Hematopoietic multipotent progenitor cell treated with erythropoietin and hydrocortisone succinate and interleukin-3 and kit ligand, for 6 days (in vitro differentiated cells): ENCODE measurements around the gene NLN.

ENCODE experiments used
- DNase-seq: peaks from one replicate; pipeline ENCODE4 v3.0.0-alpha.2; 2015

NLN gene

DNA sequence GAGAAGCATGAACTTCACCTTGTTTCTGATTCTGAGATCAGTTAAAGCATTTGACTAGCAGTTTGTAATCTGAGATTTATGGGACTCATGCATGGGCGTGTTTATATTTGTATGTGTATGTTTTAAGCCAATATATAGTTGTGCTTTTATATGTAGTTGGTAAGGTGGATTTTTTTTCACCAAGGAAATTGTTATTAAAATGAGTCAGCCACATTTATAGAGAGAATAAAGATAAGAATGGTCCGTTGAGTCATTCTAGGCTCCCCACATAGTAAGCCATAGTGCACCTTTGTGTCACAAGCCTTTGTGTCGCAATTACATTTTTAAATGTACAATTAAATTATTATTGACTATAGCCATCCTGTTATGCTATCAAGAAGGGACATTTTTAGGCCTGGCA lies 89.0 kb downstream of the NLN start:
- peak; percentile 19 for DNase-seq

GRCh38 chr5:65811885-65812284 lies 89.9 kb downstream of the NLN start:
- no peak for DNase-seq

DNA sequence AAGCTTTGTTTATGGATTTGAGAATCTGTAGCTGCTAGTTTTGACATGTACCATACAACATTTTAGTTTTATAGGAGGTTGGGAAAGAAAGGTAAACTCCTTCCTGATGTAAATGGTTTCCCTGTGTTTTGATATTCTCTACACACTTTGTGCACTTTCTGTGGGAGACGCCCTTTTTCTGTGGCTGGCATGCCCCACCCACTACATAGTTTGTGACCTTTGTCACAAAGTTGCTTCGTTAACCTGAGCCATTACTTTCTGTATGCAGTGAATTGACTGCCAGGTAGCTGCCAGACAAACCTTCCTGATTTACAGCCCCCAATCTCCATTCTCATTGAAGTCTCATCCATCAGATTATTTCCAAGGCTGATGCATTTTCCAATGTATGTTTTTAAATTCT lies 90.6 kb downstream of the NLN start:
- DNase-seq: no peak

GRCh38 chr5:65813174-65813573 lies 91.2 kb downstream of the NLN start:
- DNase-seq: no peak

DNA sequence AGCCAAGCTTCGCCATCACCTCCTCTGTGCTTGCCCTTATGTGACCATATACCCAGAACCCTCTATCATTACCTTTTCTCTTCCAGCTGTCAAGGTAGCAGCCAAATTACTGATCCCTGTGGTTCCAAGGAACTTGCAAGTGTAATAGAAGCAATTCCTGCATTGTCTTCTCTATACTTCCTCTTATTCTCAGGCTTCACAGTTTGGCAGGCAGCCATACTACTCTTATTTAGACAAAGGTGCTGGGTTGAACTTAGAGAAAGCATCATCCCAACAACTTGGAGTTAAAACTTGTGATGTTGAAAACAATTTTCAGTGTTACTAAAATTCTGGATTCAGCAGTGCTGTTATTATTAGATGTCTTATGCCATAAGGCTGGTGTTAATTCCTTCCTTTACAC lies 93.2 kb downstream of the NLN start:
- DNase-seq: peak; percentile 45

- no peak for DNase-seq
Observed at GRCh38 chr5:65816729-65817128, 94.7 kb downstream of the NLN start.

- DNase-seq: no peak
Observed at GRCh38 chr5:65817931-65818330, 95.9 kb downstream of the NLN start.

- DNase-seq: no peak
Observed at GRCh38 chr5:65818592-65818991, 96.6 kb downstream of the NLN start.

DNA sequence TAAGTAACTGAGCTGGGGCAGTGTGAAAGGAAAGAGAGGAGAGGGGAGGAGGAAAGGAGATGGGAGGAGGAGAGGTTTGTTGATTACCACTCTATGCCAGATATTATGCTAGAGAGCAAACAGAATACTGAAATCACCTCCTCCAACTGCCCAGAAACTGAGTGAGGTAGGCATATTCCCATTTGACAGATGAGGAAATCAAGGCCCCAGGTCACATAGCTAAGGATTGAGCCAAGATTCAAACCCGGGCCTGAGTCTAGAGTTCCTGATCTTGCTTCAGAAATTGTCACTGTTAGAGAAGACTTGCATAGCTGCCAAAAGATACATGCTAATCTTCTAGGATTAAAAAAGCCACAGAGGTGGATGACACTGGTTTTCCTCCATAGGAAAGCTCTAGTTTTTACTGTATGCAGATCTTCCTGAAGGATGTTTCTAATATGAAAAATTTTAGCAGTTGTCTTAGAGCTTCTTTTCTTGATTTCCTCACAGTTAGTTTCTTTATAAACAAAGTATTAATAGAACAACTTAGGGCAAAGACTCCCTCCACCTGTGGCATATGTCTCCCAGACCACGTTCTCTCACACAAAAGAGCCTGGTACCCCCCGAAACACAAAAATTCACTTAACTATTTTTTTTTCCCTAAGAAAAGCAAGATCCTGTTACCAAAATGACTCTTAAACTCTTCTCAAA lies 97.4 kb downstream of the NLN start:
- no peak for DNase-seq

DNA sequence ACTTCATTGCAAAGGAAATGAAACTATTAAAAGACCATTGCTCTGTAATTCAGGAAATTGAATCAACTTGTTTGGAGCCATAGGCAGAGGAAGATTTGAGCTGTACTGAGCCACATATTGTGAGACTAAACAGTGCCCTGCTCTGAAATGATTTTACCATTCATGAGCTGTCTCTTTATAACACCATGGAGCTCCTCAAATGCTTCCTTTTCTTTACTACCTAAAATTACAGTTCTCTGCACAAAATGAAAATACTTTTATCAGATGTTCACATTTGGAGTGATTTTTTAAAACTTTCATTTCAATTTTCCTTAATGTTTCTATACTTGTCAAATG lies 97.9 kb downstream of the NLN start:
- no peak for DNase-seq

DNA sequence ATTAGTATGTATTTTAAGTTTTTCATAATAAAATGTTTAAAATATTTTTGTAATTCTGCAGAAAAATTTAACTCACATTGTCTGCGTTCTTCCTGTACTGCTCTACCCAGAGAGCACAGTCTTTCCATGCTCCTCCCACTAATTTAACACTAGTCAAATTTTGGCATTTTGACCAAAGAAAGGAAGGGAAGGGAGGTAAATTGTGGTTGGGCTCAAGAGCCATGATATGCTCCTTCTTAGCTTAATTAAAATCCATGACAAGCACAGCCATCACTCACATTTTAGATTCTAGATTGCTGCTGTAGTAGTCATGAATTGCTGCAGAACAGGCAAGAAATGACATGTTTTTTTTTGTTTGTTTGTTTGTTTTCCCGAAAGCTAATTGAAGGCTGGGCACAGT lies 98.4 kb downstream of the NLN start:
- DNase-seq: no peak

DNA sequence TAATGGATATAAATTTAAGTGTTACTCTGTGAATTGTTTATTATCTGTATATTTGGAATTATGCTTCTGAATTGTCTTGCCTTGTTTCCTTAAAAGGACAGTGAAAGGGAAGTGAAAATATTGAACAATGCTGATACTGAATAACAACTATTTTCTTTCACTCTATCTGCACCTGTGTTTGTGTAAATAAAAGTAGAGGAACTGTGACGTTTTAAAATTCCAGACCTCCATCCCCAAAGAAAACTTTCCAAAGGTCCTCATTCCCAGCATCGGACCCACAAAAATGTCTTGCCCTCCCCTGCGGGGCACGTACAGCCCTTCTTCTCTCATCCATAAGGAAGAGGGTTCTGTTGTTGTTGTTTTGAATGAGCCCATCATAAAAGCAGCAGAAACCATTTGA lies 100.0 kb downstream of the NLN start:
- no peak for DNase-seq

DNA sequence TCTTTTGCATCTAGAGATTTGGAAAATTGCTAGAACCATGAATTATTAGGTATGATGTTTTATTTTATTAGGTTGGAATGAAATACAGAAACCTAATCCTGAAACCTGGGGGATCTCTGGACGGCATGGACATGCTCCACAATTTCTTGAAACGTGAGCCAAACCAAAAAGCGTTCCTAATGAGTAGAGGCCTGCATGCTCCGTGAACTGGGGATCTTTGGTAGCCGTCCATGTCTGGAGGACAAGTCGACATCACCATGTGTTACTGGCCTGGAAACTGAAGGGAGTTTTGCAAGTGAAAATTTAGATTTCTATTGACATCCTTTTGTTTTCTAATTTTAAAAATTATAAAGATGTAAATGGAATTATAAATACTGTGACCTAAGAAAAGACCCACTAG lies 100.7 kb downstream of the NLN start:
- DNase-seq: no peak

DNA sequence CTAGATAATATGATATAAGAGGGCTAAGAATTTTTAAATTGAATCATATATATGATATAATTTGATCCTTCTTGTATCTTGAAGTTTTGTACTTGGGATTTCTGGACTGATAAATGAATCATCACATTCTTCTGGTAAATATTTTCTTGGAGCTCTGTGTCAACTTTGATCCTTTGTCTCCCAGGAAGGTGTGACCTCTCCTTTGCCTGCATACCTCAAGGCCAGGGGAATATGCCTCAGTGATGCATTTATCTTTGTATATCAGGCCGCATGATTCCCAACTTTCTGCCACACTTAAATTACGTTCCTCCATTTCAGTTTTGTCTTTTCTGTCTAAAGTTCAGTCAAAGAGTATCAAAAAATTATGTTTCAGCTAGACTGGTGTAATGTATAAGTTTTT lies 101.2 kb downstream of the NLN start:
- no peak for DNase-seq

DNA sequence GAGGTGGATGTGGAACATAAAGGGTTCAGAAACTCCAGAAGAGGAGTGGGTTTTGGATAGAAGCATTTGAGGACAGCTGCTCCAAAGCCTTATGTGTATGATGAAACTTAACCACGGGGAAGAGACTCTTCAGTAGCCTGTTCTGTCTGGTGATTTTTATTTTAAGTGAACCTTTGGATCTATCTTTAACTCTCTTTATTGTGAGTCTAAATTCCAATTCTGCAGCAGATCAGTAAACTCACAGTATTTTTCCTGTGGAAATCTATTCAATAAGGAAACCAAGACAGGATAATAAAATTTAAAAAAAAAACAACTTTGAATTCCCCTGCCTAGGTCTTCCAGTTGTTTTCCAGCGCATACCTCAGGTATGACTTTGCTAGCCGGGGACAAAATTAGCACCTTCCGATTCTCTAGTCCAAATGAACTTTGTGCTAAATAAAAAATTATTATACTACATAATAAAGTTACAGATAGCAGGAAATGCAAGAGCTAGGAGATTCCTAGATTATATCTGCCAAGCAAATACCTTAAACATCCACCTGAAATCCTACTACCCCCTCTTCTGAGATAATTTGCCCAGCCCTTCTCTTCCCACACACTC lies 101.9 kb downstream of the NLN start:
- no peak for DNase-seq

DNA sequence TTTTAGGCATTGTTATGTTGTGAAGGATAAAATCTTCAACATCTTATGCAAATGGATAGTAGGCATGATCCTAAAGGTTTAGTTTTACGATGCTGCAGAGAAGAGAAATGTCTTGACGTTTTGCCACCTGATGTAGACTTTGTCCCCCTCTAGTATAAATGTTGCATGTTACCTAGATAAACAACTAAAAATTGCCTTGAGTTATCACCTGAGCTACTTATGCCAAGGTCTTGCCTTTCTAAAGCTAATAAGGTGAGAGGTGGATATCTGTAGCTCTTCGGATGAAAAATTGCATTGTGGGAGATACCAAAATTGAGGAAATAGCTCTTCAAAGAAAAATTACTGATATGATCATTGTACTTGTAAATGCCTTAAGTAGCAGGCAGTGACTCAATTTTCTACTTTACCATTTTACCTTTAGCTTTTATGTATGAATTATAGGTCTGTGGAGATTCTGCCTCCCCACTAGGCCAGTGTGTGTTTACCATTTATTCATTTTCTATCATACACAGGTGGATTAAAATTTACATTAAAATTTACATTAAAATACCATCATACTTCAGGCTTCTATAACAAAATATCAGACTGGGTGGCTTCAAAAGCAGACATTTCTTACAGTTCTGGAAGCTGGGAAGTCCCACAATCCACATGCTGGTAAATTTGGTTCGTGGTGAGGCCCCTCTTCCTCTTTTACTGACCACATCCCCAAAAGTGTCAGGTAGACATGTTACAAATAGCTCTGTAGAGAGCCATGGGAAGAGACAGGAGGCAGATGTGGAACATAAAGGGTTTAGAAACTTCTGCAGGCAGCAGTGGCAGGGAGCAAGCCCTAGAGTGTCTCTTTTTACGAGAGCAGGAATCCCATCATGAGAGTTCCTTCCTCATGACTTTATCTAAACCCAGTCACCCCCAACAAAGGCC lies 103.7 kb downstream of the NLN start:
- DNase-seq: peak; percentile 55

DNA sequence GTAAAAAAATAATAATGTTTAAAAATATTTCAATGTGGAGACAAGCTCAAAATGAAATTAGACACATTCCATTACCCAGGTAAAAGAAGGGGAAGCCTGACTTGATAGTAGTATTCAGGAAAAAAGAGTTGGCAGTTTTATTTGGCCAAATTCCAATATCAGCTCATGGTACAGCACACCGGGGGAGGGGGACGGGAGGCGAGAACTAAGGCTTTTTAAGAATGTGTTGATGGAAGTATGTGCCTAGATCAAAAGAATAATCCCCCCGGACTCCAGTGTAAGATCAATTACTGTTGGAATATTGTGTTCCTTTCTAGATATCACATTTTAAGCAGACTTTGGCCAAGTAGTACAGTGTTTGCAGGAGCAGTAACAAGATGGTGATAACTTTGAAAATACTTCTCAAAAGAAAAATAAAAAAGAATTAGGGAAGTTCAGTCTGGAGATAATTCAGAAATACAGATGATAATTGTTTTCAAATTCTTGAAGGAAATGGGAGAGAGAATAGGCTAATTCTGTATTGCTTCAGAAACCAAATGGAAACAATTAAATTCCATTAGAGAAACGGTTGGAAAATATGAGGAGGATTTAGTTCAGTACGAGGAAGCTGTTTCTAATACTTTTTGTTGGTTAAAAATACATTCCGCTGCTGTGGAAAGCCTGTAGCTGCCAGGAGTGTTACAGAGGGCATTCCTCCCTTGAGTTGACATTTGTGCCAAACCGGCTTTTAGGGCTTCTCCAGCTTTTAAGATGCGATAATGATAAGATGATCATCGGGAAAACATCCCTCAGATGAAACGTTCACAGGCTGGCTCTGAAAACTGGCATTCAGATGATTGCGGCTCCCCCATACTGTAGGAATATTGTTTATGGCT lies 106.3 kb downstream of the NLN start:
- DNase-seq: no peak

DNA sequence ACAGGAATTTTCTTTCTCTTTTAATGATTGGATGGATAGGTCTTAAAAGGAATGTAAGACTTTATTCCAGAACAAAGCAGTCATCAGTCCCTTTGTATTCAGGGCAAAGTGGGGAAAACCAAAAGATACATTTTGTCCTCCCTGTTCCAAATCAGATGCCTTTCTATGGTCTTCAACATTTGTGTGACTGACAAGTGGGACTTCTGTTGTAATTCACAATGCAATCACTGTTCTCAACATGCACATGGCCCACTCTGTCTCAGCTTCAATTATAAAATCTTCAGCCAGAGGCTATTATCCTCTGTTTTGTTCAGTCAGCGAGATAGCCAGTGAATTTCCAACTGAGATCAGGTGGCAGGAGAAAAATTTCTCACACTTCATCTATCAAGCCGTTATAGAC lies 108.9 kb downstream of the NLN start:
- no peak for DNase-seq

DNA sequence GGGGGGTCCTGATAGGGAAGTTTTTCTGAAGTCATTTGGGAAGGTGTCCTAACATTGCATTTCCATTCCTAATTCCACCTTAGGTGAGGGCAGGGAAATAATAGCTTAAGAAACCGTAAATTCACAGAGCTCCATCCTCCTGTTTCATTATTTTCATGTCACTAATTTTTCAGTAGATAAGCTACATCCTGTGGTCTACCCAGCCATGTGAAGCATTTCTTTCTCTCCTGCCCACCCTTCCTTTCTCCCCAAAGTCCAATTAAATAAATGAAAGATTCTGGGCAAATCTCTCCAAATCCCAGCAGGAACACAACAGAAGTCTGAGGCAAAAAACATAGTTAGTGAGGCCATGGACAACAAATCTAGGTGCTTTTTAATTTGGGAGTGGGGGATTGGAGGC lies 109.3 kb downstream of the NLN start:
- DNase-seq: no peak

DNA sequence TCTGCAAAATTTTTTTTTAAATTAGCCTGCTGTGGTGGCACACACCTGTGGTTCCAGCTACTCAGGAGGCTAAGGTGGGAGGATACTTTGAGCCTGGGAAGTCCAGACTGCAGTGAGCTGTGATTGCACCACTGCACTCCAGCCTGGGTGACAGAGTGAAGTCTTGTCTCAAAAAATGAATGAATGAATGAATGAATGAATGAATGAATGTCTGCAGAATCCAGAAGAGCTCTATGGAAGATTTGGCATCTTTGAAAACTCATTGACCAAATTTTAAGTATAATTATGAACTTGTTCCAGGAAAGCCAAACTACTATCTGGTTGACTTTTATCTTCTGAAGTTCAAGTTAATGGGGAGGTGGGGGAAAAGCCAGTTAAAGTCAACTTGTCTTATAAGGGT lies 110.1 kb downstream of the NLN start:
- no peak for DNase-seq

DNA sequence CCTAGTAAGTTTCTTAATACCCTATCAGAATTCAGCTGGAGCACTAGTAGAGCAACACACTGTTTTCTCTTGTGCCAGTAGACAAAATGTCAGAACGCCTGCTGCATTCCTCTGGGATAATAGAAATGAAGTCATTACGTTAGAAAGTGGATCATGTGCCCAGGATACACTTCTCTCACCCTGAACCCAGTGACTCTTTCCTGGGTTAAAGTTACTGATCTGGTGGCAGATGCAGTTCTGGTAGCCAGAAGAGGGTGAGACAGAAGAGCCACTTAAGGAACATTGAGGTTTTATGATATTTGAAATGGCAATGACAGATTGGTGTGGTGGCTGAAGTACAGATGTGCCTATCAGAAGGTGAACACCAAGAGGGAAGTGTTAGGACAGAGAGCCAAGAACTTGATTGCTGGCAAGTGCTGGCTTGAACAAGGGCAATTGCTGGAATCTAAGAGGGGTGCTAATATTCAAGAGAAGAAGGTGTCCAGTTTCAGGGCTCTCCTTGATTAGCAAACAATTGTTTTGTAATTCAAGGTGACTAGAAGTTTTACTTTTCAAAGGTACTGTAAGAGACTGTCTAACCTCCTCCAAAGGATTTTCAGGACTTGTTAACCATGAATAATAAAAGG lies 110.7 kb downstream of the NLN start:
- DNase-seq: no peak

GRCh38 chr5:65833780-65834179 lies 111.8 kb downstream of the NLN start:
- no peak for DNase-seq

DNA sequence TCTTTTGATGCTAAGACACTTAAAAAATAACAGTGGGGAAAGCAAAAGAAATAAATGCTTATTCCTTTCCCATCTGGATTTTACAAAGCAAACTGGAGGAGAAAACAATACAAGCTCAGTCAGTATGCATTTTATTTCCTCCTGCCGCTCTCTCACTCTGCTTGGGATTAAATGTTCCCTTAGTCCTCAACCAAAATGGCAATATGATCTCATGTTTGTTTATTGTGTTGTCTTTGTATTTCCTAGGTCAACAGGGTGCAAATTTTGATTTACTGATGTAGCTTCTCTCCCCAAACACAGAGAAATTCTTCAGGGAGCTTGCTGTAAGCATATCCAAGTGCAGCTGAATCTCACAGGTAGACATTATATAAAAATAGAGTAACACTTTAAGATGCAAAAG lies 112.3 kb downstream of the NLN start:
- DNase-seq: no peak
